Stimulated activated naive CD8-positive, alpha-beta T cell treated with anti-CD3 and anti-CD28 coated beads, Interleukin-15, Interleukin-2, amounts not matched to agents 100 U/mL and 50 U/mL, for 24 hours (primary cell): ENCODE results near the gene HSPBP1.
A peak's percentile ranks its signal among the peaks of the same experiment; 100 is the strongest.
"Not testable (repeated sequence)": the region's sequence is repeated elsewhere in the genome, so short reads cannot be mapped to it uniquely, and the experiment has no call there.

ENCODE experiments used
- ATAC-seq: fragments of 150-1000 bp; cut with Tn5 transposase; one replicate; pipeline ENCODE4 v1.10.0; 2021
- DNase-seq: peaks from one replicate; pipeline ENCODE4 v3.0.0; 2021

HSPBP1 gene

DNA sequence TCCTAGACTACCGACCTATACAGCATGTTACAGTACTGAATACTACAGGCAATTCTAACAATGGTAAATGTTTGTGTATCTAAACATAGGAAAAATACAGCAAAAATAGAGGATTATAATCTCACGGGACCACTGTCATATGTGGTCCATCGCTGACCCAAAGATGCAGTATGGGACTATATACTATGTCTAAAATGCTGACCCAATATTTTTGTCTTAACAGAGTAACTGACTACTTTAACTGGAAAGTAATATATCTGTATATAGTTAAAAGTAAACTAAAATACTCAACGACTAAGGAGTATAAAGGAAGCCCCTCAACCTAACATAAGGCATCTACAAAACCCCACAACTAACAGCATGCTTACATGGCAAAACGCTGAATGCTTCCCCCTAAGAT, 46.9 kb downstream of the HSPBP1 start:
- DNase-seq: no peak
- no peak for ATAC-seq

- ATAC-seq (no peak), DNase-seq (no peak)
These were observed 47.7 kb downstream of the HSPBP1 start for GRCh38 chr19:55232286-55232602.

DNA sequence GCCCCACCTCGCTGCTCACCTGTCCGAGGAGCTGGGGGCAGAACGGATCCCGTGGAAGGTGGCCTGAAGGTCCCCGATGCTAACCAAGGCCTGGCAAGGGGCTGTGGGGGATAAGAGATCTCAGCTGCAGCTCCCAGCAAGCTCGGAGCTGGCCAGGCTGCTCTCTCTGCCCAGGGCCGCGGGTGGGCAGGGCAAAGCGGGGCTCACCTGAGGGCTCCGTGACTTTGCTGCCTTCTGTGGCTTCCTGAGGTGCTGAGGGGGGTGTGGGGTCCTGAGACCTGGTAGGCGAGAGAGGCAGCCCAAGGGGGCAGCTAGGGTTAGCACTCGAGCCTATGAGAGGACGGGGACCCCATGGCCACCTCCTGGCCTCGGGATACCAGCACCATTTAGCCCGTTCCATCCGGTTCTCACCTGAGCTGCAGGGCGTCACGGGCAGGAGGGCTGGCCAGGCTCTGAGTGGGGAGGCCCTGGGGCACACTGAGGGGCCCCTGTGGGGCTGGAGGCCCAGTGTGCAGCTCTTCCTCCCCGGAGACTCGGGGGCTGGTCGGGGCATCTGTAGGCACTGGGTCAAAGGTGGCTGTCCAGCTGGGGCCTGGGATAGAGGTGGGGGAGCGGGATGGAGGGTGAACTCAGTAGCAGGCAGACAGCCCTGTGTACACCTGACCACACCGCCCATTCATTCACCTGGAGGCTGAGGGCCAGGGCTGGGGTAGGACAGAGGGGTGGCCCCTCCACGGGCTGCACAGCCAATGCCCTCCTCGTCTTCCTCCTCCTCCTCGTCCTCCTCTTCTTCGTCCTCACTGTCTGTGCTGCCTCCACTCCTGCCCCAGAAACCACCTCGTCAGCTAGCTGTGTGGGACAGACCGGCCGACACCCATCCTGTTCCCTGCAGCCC, 48.3 kb downstream of the HSPBP1 start:
- DNase-seq: no peak

DNA sequence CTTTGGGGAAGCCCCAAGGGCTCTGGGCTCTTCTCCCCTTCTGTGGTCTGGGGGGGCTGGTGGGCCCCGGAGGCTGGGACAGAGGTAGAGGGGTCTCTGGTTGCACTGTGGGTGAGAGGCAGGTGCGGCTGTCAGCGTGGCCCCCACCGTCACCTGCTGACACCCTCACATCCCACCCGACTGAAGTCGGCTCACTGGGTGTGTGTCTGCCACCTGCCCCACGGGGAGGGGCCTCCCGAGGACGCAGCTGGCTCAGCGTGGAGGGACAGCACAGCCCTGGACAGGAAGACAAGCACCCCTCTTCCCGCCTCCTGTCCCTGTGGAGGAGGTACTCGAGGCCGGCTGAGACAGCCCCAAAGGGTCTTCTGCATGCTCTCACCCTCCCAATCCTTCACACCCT, 49.1 kb downstream of the HSPBP1 start:
- DNase-seq (no peak), ATAC-seq (no peak)

More for the DNA sequence above, 48.3 kb downstream of the HSPBP1 start:
- no peak for ATAC-seq

DNA sequence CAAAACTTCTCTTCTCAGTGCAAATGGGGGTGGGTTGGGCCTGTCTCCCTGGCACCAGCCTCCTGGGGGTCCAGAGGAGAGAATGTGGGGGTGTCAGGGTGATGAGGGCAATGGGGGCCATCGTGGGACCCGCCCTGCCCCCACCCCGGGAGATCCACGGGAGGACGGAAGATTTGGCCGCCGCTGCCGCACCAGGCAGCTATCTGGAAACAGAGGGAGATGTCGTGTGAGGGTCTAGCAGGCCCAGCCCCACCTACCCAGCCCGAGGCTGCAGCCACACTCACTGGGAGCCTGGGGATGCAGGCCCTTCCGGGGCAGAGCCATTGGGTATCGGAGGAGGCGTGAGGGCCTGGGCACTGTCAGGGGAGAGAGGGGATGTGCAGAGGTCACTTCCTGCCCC, 49.6 kb downstream of the HSPBP1 start:
- no peak for DNase-seq
- ATAC-seq: no peak

DNA sequence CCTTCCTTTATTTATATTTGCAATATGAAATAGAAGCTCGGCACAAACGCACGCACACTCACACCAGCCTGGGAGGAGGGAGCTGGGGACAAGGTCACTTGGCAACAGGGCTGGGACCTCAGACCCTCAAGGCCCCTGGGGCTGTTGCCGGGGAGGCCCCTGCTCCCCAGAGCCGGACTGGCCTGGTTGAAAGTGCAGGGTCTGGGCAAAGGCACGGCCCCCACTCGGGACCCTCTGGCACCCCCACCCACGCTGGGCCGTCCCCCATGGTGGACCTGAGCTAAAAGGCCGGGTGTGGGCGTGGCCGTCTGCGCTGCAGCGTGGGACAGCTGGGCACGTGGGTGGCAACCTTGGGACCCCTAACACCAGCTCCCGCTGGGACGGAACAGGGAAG, 50.1 kb downstream of the HSPBP1 start:
- no peak for ATAC-seq
- no peak for DNase-seq

- peak; percentile 3 for ATAC-seq
- no peak for DNase-seq
These were observed 50.6 kb downstream of the HSPBP1 start for GRCh38 chr19:55229145-55229788.

DNA sequence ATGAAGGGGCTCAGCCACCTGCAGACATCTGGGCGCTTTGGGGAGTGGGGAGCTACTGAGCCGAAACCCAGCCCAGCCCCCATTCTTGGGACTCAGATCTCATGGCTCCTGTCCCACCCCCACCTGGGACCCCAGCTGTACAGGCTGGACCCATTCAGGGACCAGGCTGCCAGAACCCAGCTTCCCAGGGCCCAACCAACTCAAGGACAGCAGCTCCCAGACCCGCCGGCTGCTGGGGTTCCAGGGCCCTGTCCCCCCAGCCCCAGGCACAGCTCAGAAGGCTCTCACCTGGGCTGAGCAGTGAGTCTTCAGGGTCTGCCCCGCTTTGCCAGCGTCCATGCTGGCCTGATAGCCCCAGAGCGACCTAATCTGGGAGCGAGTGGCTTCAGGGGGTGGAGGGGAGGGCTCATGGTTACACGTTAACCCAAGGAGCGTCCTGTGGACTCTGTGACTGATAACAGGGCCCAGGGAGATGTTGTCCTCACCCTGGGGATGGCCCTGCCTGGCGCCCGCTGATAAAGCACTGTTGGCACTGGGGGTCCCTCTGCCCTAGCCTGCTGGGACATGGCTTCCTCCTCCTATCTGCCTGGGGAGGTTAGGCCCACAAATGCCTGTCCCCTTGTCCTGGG, 51.4 kb downstream of the HSPBP1 start, which contains the start of gene TMEM86B:
TMEM86B (minus strand) TSS at position 361 of the 629 bp plus-strand sequence; CDS start at position 339, 22 bp downstream.
- no peak for DNase-seq
- no peak for ATAC-seq

- no peak for DNase-seq
- no peak for ATAC-seq
These were observed 51.9 kb downstream of the HSPBP1 start for GRCh38 chr19:55228015-55228391.

DNA sequence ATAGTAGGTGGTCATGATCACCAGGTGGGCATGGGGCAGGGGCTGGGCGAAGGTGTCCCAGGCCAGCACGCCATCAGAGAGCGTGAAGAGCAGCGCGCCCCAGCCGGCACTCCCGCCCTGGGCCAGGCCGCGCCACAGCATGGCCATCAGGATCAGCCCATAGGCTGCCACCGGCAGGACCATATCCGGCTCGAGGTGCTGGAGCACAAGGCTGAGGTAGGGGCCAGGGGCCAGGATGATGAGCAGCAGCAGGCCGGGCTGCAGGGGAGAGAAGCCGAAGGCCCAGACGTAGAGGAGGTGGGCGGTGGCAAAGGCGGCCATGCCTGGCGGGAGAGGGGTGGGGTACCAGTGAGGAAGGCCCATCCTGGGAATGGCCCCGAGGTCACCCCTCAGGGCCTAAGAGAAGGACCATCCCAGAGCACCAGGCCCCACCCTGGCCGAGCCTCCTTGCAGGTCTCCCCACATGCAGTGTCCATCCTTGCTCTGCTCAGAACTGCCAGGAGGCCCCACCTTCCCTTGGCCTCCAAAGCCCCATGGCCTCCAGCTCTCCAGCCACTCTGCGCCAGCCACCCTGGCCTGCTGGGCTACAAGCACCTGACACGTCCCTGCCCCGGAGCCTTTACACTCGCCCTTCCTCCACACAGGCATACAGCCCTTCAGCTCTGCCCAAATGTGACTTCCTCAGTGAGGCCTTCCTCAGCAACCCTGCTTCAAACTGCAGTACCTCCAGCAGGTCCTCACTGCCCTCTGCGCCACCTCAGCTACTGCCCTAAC, 52.5 kb downstream of the HSPBP1 start:
- DNase-seq (no peak), ATAC-seq (no peak)

GRCh38 chr19:55226788-55227187, 53.1 kb downstream of the HSPBP1 start:
- ATAC-seq (no peak), DNase-seq (no peak)

- DNase-seq: no peak
- no peak for ATAC-seq
These were observed 53.6 kb downstream of the HSPBP1 start for GRCh38 chr19:55226273-55226672.

DNA sequence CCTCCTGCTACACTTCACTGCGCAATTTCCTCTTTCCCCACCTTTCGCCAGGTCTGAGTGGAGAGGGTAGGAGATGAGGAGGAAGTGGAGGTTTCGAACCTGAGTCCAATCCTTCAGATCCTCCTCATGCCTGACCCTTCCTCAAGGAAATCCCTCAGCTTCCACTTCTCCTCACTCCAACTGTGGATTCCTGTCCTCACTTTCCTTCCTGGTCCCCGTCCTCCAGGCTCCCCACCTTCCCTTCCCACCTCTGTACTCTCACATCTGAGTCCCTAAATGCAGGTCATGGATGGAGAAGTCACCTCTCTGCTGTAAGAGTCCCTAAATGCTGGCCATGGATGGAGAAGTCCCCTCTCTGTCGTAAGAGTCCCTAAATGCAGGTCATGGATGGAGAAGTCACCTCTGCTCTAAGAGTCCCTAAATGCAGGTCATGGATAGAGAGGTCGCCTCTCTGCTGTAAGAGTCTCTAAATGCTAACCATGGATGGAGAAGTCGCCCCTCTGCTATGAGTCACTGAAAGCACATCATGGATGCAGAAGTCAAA, 54.4 kb downstream of the HSPBP1 start:
- no peak for DNase-seq
- no peak for ATAC-seq

- ATAC-seq, DNase-seq: not testable (repeated sequence)
These were observed 55.1 kb downstream of the HSPBP1 start for GRCh38 chr19:55224679-55225414.

DNA sequence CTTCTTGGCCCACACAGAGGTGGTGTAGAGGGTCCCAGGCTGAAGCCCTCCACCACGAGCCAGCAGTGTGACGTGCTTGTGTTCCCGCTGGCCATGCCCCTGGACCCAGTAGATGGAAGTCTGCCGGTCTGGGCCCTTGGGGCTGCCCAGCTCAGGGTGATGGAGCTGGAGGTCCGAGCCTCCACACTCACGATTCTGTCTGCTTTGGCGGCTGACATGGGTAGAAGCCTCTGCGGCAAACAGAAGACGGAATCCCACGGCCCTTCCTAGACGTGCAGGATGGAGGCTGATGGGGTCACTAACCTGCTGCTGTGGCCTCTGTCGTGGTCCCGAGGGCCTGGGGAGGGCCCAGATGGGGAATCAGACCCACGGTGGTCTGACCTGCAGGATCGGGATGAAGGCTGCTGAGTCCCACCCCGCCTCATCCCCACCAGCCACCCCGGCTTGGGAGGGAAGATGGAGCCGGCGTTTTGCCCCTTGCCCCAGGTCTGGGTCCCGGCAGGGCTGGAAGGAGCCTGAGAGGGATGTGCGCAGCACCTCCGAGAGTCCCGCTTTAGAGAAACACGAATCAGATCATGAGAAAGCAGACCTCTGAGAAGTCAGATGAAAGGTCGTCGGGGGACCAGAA, 55.8 kb downstream of the HSPBP1 start:
- ATAC-seq (no peak), DNase-seq (no peak)

- no peak for ATAC-seq
These were observed 56.4 kb downstream of the HSPBP1 start for GRCh38 chr19:55223291-55224037.

DNA sequence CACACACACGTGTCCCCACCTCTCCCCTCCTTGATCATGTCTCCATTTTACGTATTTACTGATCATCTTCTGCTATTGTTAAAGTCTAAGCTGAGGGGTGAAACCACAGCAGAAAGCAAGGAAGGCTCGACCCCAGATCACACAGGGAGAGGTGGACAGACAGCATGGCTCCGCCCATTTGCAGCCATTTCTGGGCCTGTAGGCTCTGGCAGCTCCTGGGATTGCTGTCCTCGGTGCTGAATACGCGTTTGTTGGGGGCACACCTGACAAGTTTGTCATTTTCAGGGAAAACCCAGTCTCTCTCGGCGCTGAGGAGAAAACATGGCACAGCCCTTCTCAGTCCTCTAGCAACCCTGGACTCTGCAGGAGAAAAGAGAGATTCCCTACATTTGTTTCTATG, 59.4 kb downstream of the HSPBP1 start:
- DNase-seq: no peak

More at GRCh38 chr19:55223291-55224037, 56.4 kb downstream of the HSPBP1 start:
- DNase-seq: no peak

GRCh38 chr19:55216461-55217198, 63.3 kb downstream of the HSPBP1 start:
- ATAC-seq (peak; percentile 75), DNase-seq (peak; percentile 69)

More for the DNA sequence above, 59.4 kb downstream of the HSPBP1 start:
- no peak for ATAC-seq

GRCh38 chr19:55213547-55213946, 66.4 kb downstream of the HSPBP1 start:
- ATAC-seq: no peak
- DNase-seq: no peak
